NB4 (cell line): Measurements from ENCODE around the gene ABLIM2.

Experiments
- DNase-seq: peaks from one replicate; pipeline ENCODE4 v3.0.0; 2010; ENCODE audit warnings: low read depth
- H3K4me3 ChIP-seq: one replicate; pipeline ENCODE4 v1.5.1; 2011; ENCODE audit warnings: mild to moderate bottlenecking, low read depth, low read length, moderate library complexity
- MYC ChIP-seq: IDR thresholded peaks from 2 replicates; pipeline ENCODE4 v1.6.1; 2011; ENCODE audit warnings: low read depth, low read length
- POLR2A ChIP-seq: IDR thresholded peaks from 2 replicates; pipeline ENCODE4 v1.6.1; 2011; ENCODE audit warnings: mild to moderate bottlenecking; ENCODE audit not compliant: insufficient read length; ENCODE audit errors: extremely low read depth
- TF ChIP-seq, protein P1 (sequence below): IDR thresholded peaks from 2 replicates; pipeline ENCODE4 v1.6.1; 2011; ENCODE audit warnings: low read depth, low read length
- TF ChIP-seq, protein P2 (sequence below): IDR thresholded peaks from one replicate; pipeline ENCODE4 v1.5.1; 2012; ENCODE audit warnings: low read depth, low read length

The ABLIM2 gene

DNA sequence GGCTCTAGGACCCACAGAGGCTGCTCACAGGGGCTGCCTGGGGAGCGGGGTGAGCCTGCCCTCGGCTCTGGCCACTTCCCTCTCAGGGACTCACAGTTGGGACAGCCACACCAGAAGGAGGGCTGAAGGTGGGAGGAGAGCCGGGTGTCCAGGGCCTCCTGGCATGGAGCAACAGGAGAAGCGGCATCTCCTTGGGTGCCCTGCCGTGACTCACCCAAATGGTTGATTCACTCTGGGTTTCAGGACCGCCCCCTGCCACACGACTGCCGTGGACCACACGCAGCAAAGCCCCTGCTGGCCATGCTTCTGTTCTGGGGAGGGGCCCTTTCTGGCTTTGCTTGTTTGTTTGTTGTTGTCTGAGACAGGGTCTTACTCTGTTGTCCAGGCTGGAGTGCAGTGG lies 132.9 kb downstream of the ABLIM2 start:
- no peak for DNase-seq
- no peak overlapping the region for H3K4me3 ChIP-seq
- TF ChIP-seq, protein P1, sequence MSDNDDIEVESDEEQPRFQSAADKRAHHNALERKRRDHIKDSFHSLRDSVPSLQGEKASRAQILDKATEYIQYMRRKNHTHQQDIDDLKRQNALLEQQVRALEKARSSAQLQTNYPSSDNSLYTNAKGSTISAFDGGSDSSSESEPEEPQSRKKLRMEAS = no peak
- TF ChIP-seq POLR2A = no peak

DNA sequence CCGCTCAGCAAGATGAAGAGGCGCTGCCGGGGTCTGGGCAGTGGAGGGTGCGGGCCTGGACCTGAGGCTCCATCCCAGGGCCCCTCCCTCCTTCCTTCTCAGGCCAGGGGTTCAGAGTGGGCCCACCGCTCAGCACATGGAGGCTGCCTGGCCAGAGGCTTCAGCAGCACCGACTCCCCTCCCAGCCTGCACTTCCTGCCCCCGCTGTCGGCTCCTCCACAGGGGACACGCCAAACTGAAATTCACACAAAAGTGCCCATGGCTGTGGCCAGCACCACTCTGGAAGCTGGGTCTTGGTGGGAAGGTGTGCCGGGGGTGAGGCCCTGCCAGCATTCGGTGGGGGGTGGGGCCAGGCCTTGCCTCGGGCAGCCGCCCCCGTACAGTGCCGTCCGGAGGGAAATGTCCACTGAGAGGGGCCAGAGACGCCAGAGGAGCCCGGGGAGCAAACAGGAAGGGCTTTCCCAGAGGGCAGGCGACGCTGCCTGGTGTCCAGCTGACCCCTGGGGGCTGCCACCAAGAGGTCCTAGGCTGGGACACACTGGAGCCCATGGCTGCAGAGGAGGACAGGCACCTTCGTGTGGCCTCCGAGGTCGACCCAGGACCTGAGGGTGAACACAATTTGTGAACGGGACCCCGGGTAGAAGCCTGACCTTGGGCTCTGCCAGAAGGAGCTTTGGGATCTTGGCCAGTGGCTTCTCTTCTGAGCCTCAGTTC lies 134.4 kb downstream of the ABLIM2 start:
- no peak for TF ChIP-seq POLR2A
- TF ChIP-seq, protein P1 = no peak
- TF ChIP-seq, protein P2, sequence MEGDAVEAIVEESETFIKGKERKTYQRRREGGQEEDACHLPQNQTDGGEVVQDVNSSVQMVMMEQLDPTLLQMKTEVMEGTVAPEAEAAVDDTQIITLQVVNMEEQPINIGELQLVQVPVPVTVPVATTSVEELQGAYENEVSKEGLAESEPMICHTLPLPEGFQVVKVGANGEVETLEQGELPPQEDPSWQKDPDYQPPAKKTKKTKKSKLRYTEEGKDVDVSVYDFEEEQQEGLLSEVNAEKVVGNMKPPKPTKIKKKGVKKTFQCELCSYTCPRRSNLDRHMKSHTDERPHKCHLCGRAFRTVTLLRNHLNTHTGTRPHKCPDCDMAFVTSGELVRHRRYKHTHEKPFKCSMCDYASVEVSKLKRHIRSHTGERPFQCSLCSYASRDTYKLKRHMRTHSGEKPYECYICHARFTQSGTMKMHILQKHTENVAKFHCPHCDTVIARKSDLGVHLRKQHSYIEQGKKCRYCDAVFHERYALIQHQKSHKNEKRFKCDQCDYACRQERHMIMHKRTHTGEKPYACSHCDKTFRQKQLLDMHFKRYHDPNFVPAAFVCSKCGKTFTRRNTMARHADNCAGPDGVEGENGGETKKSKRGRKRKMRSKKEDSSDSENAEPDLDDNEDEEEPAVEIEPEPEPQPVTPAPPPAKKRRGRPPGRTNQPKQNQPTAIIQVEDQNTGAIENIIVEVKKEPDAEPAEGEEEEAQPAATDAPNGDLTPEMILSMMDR = no peak
- no peak for TF ChIP-seq MYC
- no peak for DNase-seq
- no peak overlapping the region for H3K4me3 ChIP-seq

DNA sequence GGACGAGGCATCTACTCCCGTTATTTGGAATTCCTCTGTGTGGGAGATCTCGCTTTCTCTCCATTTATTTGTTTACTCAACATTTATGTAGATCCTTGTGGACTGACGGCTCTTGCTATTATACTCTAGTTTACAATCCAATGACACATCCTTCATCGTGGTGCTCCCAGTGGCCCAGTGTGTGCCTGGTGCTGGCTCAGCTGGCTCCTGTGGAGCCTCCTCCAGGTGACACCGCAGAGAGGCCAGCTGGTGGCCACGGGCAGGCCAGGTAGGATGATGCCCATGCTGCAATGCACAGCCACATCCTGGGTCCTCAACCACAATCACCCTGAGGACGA lies 134.9 kb downstream of the ABLIM2 start:
- no peak overlapping the region for H3K4me3 ChIP-seq
- TF ChIP-seq POLR2A (no peak), MYC (no peak)
- TF ChIP-seq, protein P2 = no peak
- TF ChIP-seq, protein P1 = no peak
- DNase-seq = no peak

DNA sequence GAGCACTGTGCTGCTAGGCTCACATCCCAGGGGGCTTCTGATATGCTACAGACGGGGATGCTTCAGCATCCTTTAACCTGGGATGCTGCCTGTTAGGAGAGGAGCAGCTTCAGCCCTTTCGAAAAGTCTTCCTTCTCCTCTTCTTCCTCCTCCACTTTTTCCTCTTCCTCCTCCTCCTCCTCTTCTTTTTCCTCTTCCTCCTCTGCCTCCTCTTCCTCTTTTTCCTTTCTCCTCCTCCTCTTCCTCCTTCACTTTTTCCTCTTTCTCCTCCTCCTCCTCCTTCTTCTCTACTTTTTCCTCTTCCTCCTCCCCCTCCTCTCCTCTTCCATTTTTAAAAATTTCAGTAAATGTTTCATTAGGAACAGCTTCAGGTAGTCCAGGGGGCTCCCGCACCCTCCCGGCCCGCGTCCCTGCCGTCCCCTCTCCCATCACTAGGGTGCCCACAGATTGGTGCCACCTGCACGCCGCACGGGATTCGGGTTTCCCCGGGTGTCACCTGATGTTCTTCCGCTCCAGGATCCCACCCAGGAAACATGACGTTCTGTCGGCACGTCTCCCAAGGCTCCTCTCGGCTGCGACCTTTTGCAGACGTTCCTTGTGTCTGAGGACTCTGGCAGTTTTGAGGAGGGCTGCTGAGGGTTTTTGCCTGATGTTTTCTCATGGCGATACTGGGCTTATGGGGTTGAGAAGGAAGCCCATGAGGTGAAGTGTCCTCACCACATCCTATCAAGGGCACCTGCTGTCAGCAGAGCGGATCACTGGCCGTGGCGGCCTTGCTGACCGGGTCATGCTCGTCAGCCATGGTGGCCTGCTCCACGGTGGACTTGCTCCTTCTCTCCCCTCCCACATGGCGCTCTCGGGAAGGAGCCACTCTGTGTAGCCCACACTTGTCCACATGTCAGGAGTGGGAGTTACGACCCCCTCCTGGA lies 135.6 kb downstream of the ABLIM2 start:
- H3K4me3 ChIP-seq = no peak overlapping the region
- no peak for DNase-seq
- TF ChIP-seq, protein P2 = no peak
- TF ChIP-seq POLR2A = no peak
- TF ChIP-seq, protein P1 = no peak

DNA sequence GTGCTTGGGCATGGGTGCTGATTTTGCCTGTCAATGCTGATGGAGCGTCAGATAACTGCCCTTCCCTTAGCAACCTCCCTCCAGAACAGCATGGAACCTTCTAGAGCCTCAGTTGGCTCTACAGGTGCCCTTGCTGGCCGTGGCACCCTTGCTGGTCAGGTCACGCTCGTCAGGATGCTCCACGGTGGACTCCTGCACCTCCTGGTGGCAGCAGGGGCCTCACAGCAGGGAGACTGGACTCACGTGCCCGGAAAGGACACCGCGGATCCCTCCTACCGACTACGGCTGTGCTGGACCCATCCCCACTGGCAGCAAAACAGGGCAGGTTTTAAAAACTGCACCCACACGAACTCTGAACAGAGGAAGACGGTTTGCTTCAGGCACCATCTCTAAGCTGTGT lies 136.8 kb downstream of the ABLIM2 start:
- TF ChIP-seq POLR2A = no peak
- DNase-seq = no peak
- no peak overlapping the region for H3K4me3 ChIP-seq

DNA sequence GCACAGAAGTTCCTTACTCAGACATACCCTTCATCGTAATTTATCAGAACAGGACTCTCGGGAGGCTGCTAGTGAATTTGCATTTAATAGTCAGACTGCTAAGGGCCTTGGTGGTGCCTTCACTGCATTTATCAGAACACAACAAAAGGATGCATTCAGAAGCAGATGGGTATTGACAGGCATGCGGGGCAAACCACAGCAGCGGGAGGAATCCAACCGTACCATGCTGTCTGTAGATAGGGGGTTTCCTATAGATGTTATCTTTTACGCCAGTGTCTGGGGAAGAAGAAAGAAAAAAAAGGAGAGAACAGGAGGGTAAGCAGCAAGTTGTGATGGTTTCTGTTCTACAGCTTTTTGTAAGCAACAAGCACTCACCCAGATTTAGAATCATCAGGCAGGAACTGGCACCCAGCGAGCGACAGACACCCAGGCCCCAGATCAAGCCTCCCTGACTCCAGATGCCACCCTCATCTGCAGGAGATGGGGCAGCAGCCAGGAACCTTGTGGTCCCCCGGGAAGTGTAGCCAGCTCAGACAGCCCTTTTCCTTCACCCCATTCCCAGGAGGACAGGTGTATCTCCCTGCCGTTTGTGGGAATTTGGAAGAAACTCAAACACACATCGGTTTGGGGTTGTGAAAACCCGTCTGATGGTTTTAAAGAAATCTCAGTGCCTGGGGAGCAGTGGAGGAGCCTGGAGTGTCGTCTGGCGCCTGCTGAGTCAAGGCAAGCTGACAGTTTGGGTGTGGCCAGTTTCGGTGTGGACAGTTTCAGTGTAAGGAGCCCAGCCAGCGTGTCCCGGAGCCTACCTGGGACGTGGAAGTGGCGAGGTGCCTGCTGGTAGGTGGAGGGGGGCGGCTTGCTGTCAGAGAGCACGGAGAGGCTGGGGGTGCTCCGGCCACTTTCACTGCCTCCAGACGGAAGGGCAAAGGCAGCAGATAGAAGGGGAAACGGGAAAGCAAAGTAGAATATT lies 138.9 kb downstream of the ABLIM2 start:
- no peak for DNase-seq
- TF ChIP-seq, protein P1 = no peak
- no peak overlapping the region for H3K4me3 ChIP-seq

DNA sequence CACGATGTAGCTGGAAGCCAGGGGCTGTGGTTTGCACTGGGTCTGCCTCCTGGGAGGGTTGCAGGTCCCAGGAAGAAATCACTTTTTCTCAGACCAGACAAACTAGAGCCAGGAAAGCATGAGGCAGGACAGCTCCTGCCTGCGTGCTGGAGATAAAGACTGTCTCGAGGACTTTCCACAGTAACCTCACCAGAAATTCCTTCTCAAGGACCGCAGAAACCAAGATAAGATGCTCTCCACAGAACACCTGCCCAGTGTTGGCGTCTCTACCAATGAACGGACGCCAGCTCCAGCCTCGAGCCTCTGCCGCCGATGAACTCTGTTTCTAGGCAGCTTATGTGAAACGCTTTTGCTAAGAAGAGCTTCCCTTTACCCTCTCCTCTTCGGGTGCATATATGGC lies 142.1 kb downstream of the ABLIM2 start:
- TF ChIP-seq MYC = no peak
- TF ChIP-seq, protein P2 = no peak
- TF ChIP-seq, protein P1 = no peak
- TF ChIP-seq POLR2A = no peak
- DNase-seq = no peak
- H3K4me3 ChIP-seq = no peak overlapping the region
